Endodermal cell (in vitro differentiated cells): ENCODE data around the gene SCUBE1. TPM values are rescaled to one million over a fixed set of nuclear protein-coding genes. Genes with fewer than 3 reads are reported as not detected.
A peak's percentile ranks its signal among the peaks of the same experiment; 100 is the strongest.

Experiments used
- DNase-seq: peaks from one replicate; pipeline ENCODE4 v3.0.0-alpha.2; 2017
- H3K27ac ChIP-seq: 2 replicates; pipeline ENCODE4 v1.5.1; 2013; ENCODE audit warnings: mild to moderate bottlenecking, low read depth, low read length, moderate library complexity
- H3K27me3 ChIP-seq: 2 replicates; pipeline ENCODE4 v1.6.1; 2013; ENCODE audit warnings: mild to moderate bottlenecking, low read length, moderate library complexity; ENCODE audit not compliant: insufficient read depth, control insufficient read depth, poor library complexity, severe bottlenecking
- H3K36me3 ChIP-seq: 2 replicates; pipeline ENCODE4 v1.7.0; 2013; ENCODE audit warnings: mild to moderate bottlenecking, low read length, moderate library complexity; ENCODE audit not compliant: control insufficient read depth, insufficient read depth
- H3K4me1 ChIP-seq: one replicate; pipeline ENCODE4 v1.7.0; 2013; ENCODE audit warnings: low read length; ENCODE audit not compliant: control insufficient read depth, insufficient read depth
- H3K4me3 ChIP-seq: 2 replicates; pipeline ENCODE4 v1.5.1; 2013; ENCODE audit warnings: mild to moderate bottlenecking, low read length, moderate library complexity
- H3K9ac ChIP-seq: 2 replicates; pipeline ENCODE4 v1.6.1; 2013; ENCODE audit warnings: mild to moderate bottlenecking, low read length, moderate library complexity; ENCODE audit not compliant: poor library complexity, severe bottlenecking; ENCODE audit errors: extremely low read depth
- H3K9me3 ChIP-seq: 2 replicates; pipeline ENCODE4 v1.6.1; 2013; ENCODE audit warnings: mild to moderate bottlenecking, low read length, moderate library complexity; ENCODE audit not compliant: control insufficient read depth
- H3K27ac Mint-ChIP-seq: 2 replicates; pipeline ENCODE4 v1.8.0; 2020; ENCODE audit warnings: mixed read lengths
- H3K27me3 Mint-ChIP-seq: 2 replicates; pipeline ENCODE4 v1.8.0; 2021; ENCODE audit warnings: mild to moderate bottlenecking, mixed read lengths; ENCODE audit not compliant: insufficient read depth
- H3K36me3 Mint-ChIP-seq: 2 replicates; pipeline ENCODE4 v1.8.0; 2020; ENCODE audit warnings: low read depth, mixed read lengths
- H3K4me1 Mint-ChIP-seq: 2 replicates; pipeline ENCODE4 v1.8.0; 2020; ENCODE audit warnings: mixed read lengths
- H3K4me3 Mint-ChIP-seq: 2 replicates; pipeline ENCODE4 v1.8.0; 2020; ENCODE audit warnings: mild to moderate bottlenecking, moderate library complexity, mixed read lengths
- H3K9me3 Mint-ChIP-seq: 2 replicates; pipeline ENCODE4 v1.8.0; 2020; ENCODE audit warnings: mild to moderate bottlenecking, mixed read lengths
- WGBS, 2 experiments: methylation state at CpG; one replicate each; pipeline versions ENCODE4 v1.1.5 to v1.1.7; 2013; ENCODE audit warnings: missing lambda C conversion rate in 2 of 2, mixed read lengths in 1 of 2; ENCODE audit not compliant: insufficient coverage in 1 of 2, insufficient read length in 1 of 2; 5-methylcytosine and 5-hydroxymethylcytosine counted together
- total RNA-seq, 2 donors: library from RNA; stranded (reverse); fragmentation: NEBNext Ultra II Directional in 1 of 2; extraction: Animal tissue kit (Norgen Biotek cat#: 25700) in 1 of 2; gene quantifications; 2 replicates in 1 of 2; 3 replicates in 1 of 2; pipeline ENCODE4 v1.2.1, GENCODE V29; 2021
- TF ChIP-seq, protein P1 (sequence below): fragments of 200-600 bp; sonication (generic); conservative IDR thresholded peaks from 2 replicates; pipeline ENCODE4 v1.5.0; 2021; ENCODE audit warnings: antibody characterized with exemption, mild to moderate bottlenecking

The SCUBE1 gene
- total RNA-seq, 2 donors from 2014 or later = 0.13 to 0.95 TPM

DNA sequence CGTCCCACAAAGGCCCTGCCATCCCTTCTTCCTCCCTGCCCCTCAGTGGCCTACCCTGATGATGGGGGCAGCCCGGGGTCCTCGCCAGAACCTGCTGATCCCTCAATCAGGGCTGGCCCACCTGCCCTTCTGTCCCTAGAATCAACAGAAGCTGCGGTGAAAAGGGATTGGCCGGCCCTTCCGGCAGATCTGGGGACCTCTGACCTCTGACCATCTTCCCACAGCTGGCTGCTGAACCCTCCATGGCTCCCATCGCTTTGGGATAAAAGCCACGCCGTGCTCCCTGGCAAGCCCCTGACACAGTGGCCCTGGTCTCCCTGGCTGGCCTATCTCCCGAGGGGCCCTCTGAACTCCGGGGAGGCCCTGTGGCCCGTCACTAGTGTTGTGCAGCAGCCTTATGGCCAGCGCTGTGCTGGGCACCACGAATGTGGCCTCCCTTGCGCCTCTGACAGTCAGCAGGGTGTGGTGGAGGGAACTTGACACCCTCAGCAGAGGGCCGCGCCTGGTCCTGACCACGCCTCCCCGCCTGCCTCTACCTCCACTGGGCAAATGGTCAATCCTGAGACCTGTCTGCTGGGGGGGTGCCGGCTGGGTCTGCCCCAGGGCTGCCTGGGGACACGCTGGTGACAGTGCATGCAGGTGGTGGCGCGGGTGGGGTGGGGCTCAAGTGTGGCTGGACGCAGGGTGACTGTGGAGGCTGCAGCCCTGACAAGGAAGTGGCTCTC is 98.2 kb downstream of the SCUBE1 start:
- no peaks in the 10 kb centered on the region for H3K9me3 Mint-ChIP-seq
- no peak overlapping the region for H3K4me3 Mint-ChIP-seq
- no peaks in the 10 kb centered on the region for H3K4me1 Mint-ChIP-seq
- Histone ChIP-seq H3K27me3 (no peaks in the 10 kb centered on the region), H3K36me3 (no peaks in the 10 kb centered on the region), H3K4me1 (no peaks in the 10 kb centered on the region), H3K9ac (no peak overlapping the region), H3K4me3 (no peak overlapping the region), H3K27ac (no peak overlapping the region), H3K9me3 (no peaks in the 10 kb centered on the region)
- no peaks in the 10 kb centered on the region for H3K27me3 Mint-ChIP-seq
- H3K27ac Mint-ChIP-seq = no peak overlapping the region
- H3K36me3 Mint-ChIP-seq = no peaks in the 10 kb centered on the region
- TF ChIP-seq, protein P1, sequence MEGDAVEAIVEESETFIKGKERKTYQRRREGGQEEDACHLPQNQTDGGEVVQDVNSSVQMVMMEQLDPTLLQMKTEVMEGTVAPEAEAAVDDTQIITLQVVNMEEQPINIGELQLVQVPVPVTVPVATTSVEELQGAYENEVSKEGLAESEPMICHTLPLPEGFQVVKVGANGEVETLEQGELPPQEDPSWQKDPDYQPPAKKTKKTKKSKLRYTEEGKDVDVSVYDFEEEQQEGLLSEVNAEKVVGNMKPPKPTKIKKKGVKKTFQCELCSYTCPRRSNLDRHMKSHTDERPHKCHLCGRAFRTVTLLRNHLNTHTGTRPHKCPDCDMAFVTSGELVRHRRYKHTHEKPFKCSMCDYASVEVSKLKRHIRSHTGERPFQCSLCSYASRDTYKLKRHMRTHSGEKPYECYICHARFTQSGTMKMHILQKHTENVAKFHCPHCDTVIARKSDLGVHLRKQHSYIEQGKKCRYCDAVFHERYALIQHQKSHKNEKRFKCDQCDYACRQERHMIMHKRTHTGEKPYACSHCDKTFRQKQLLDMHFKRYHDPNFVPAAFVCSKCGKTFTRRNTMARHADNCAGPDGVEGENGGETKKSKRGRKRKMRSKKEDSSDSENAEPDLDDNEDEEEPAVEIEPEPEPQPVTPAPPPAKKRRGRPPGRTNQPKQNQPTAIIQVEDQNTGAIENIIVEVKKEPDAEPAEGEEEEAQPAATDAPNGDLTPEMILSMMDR = no peak
- DNase-seq = no peak
- 91 to 93% methylated on average over 6 to 24 of the region's 24 CpGs for WGBS, 2 experiments

DNA sequence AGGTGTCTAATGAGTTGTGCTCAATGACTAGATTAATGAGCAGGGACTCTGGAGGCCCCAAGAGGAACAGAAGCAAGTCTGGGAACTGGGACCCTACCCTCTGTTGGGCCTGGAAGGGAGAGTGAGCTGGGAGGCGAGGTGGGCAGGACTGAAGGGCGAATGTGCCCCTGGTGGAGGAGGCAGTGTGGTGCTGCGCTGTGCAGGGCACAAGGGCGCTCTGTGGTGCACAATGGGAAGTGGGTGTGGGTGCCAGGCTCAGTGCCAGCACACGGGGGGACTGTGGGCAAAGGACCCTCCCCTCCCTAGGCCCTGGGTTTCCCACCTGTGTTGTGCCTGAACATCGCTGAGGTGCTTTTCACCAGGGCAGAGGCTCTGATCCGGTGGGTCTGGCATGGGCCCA is 98.8 kb downstream of the SCUBE1 start:
- H3K36me3 ChIP-seq = no peaks in the 10 kb centered on the region
- Mint-ChIP-seq H3K36me3 (no peaks in the 10 kb centered on the region), H3K27me3 (no peaks in the 10 kb centered on the region), H3K4me3 (no peak overlapping the region), H3K4me1 (no peaks in the 10 kb centered on the region), H3K27ac (no peak overlapping the region), H3K9me3 (no peaks in the 10 kb centered on the region)
- H3K4me1 ChIP-seq = no peaks in the 10 kb centered on the region
- 94% methylated on average over 7 of the region's 7 CpGs; no CpG with 5 or more reads in 1 of the 2 experiments for WGBS, 2 experiments
- H3K9me3 ChIP-seq = no peaks in the 10 kb centered on the region
- TF ChIP-seq, protein P1 = peak; percentile 39
- H3K27me3 ChIP-seq = no peaks in the 10 kb centered on the region
- H3K27ac ChIP-seq = no peak overlapping the region
- H3K9ac ChIP-seq = no peak overlapping the region
- H3K4me3 ChIP-seq = no peak overlapping the region
- no peak for DNase-seq

DNA sequence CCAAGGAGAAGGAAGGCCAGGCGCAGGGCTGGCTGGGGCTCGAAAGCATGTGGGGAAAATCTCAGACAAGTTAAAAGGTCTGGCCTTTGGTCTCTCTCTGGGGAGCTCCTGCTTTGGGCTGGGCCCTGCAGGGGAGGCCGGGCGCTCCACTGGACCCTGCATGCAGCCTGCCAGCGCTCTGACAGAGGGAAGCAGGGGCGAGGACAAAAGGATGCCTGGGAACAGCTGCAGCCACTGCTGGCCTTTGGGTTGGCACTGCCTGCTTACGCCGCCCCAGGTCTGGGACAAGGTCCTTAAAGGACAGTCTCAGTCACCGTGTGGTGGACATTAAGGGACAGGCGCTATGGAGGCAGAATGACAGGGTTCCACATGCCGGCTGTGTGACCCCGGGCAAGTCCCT is 99.8 kb downstream of the SCUBE1 start:
- no peak overlapping the region for H3K27ac Mint-ChIP-seq
- no peak overlapping the region for H3K9ac ChIP-seq
- no peaks in the 10 kb centered on the region for H3K4me1 ChIP-seq
- DNase-seq = no peak
- no peaks in the 10 kb centered on the region for H3K4me1 Mint-ChIP-seq
- H3K9me3 Mint-ChIP-seq = no peaks in the 10 kb centered on the region
- no peak overlapping the region for H3K27ac ChIP-seq
- no peaks in the 10 kb centered on the region for H3K36me3 ChIP-seq
- TF ChIP-seq, protein P1 = no peak
- H3K9me3 ChIP-seq = no peaks in the 10 kb centered on the region
- H3K4me3 Mint-ChIP-seq = no peak overlapping the region
- no peaks in the 10 kb centered on the region for H3K36me3 Mint-ChIP-seq
- H3K27me3 Mint-ChIP-seq = no peaks in the 10 kb centered on the region
- H3K27me3 ChIP-seq = no peaks in the 10 kb centered on the region
- WGBS, 2 experiments = 93 to 95% methylated on average over 11 to 12 of the region's 12 CpGs
- no peak overlapping the region for H3K4me3 ChIP-seq
